ENCODE results near the gene KPNB1.

Gene KPNB1

GRCh38 chr17:47716375-47716774 is 66.7 kb downstream of the KPNB1 start:
- no peak overlapping the region for H3K4me3 ChIP-seq (ENCODE audit: low read depth, low read length)
- DNase-seq (ENCODE audit: low read depth) = no peak
- TF ChIP-seq CTCF (IDR thresholded peaks at IDR 0.05; ENCODE audit: low read depth, low read length, missing control alignments) = no peak

- H3K4me3 ChIP-seq (ENCODE audit: low read depth, low read length) = no peak overlapping the region
- no peak for DNase-seq (ENCODE audit: low read depth)
- TF ChIP-seq CTCF (IDR thresholded peaks at IDR 0.05; ENCODE audit: low read depth, low read length, missing control alignments) = peak; percentile 44
Observed at GRCh38 chr17:47717261-47717697, 67.6 kb downstream of the KPNB1 start.

- TF ChIP-seq CTCF (IDR thresholded peaks at IDR 0.05; ENCODE audit: low read depth, low read length, missing control alignments) = no peak
- no peak for DNase-seq (ENCODE audit: low read depth)
- H3K4me3 ChIP-seq (ENCODE audit: low read depth, low read length) = no peak overlapping the region
Observed at GRCh38 chr17:47717979-47718621, 68.4 kb downstream of the KPNB1 start.

GRCh38 chr17:47718634-47719405 is 69.1 kb downstream of the KPNB1 start:
- no peak for TF ChIP-seq CTCF (IDR thresholded peaks at IDR 0.05; ENCODE audit: low read depth, low read length, missing control alignments)
- no peak overlapping the region for H3K4me3 ChIP-seq (ENCODE audit: low read depth, low read length)
- DNase-seq (ENCODE audit: low read depth) = no peak

GRCh38 chr17:47719411-47720152 is 69.9 kb downstream of the KPNB1 start:
- no peak for TF ChIP-seq CTCF (IDR thresholded peaks at IDR 0.05; ENCODE audit: low read depth, low read length, missing control alignments)
- H3K4me3 ChIP-seq (ENCODE audit: low read depth, low read length) = no peak overlapping the region
- no peak for DNase-seq (ENCODE audit: low read depth)

GRCh38 chr17:47720196-47720595 is 70.5 kb downstream of the KPNB1 start:
- no peak for DNase-seq (ENCODE audit: low read depth)
- TF ChIP-seq CTCF (IDR thresholded peaks at IDR 0.05; ENCODE audit: low read depth, low read length, missing control alignments) = no peak
- H3K4me3 ChIP-seq (ENCODE audit: low read depth, low read length) = no peak overlapping the region

Data from GM12864 (cell line).